ENCODE results near the gene WDR33. TPM values are rescaled to one million over a fixed set of nuclear protein-coding genes. Genes with fewer than 3 reads are reported as not detected.

The WDR33 gene
- total RNA-seq, 2 donors from 2014 or later, result 34.9 to 55.6 TPM

DNA sequence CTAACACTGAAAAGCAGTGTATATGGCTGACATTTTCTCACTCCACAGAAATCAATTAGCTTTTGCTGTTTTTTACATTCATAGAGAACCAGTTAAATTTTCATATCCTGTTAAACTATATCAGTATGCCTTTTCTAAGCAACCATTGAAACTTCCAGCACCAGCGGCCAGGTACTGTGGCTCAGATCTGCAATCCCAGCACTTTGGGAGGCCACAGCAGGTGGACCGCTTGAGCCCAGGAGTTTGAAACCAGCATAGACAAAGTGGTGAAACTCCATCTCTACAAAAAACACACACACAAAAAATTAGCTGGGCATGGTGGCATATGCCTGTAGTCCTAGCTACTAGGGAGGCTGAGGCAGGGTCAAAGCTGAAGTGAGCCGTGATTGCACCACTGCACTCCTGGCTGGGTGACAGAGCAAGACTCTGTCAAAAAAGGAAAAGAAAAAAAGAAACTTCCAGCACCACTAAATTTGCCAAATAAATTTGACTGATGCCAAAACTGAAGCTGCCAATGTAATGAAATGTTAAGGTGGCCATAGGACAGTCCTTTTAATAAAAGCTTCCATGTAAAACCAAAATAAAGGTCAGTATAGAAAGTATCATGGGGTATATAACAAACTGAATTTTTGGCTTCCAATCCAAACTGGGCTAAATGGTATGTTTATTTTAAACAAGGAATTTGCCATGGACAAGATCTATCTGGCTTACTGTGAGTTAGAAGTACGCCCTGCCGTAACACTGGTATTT is 106.2 kb downstream of the WDR33 start:
- no peak for ATAC-seq (ENCODE audit: insufficient number of reproducible peaks, low FRiP score, low read depth)
- TF ChIP-seq, protein P1, sequence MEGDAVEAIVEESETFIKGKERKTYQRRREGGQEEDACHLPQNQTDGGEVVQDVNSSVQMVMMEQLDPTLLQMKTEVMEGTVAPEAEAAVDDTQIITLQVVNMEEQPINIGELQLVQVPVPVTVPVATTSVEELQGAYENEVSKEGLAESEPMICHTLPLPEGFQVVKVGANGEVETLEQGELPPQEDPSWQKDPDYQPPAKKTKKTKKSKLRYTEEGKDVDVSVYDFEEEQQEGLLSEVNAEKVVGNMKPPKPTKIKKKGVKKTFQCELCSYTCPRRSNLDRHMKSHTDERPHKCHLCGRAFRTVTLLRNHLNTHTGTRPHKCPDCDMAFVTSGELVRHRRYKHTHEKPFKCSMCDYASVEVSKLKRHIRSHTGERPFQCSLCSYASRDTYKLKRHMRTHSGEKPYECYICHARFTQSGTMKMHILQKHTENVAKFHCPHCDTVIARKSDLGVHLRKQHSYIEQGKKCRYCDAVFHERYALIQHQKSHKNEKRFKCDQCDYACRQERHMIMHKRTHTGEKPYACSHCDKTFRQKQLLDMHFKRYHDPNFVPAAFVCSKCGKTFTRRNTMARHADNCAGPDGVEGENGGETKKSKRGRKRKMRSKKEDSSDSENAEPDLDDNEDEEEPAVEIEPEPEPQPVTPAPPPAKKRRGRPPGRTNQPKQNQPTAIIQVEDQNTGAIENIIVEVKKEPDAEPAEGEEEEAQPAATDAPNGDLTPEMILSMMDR (IDR thresholded peaks at IDR 0.05), result no peak
- Histone ChIP-seq H3K4me1 (ENCODE audit: control insufficient read depth in 1 of 2, low read depth in 2 of 2) (peaks cover 25 to 50% of the 10 kb centered on the region in 2 donors), H3K9me3 (no peaks in the 10 kb centered on the region), H3K27ac (no peak overlapping the region), H3K27me3 (replicated peaks; ENCODE audit: insufficient read depth) (no peaks in the 10 kb centered on the region), H3K36me3 (peaks cover 10% of the 10 kb centered on the region), H3K4me3 (no peak overlapping the region)
- no peak for DNase-seq (ENCODE audit: low spot score)

DNA sequence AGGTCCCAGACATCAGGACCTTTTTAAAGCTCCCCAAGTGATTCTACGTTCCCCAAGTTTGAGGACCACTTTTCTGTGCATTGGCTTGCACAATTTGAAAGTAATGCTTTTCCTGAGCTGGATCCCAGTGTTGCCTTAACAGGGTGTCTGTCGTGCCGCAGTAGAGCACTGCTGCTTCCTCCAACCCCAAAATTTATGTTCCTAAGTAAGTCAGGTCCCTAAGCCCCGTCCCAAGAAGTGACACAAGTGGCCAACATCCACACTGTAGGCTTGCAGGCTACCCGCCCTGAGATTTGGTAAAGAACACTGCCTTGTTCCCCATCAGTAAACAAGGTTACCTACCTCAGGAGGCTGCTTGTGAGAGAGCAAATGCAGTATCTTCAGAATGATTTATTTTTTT is 107.7 kb downstream of the WDR33 start:
- Histone ChIP-seq H3K36me3 (peaks cover 3% of the 10 kb centered on the region), H3K27ac (no peak overlapping the region), H3K27me3 (replicated peaks; ENCODE audit: insufficient read depth) (no peaks in the 10 kb centered on the region), H3K9me3 (no peaks in the 10 kb centered on the region), H3K4me1 (ENCODE audit: control insufficient read depth in 1 of 2, low read depth in 2 of 2) (peaks cover 25 to 50% of the 10 kb centered on the region in 2 donors), H3K4me3 (no peak overlapping the region)
- ATAC-seq (ENCODE audit: insufficient number of reproducible peaks, low FRiP score, low read depth) (no peak), DNase-seq (ENCODE audit: low spot score) (no peak)
- TF ChIP-seq, protein P1 (IDR thresholded peaks at IDR 0.05), result no peak

DNA sequence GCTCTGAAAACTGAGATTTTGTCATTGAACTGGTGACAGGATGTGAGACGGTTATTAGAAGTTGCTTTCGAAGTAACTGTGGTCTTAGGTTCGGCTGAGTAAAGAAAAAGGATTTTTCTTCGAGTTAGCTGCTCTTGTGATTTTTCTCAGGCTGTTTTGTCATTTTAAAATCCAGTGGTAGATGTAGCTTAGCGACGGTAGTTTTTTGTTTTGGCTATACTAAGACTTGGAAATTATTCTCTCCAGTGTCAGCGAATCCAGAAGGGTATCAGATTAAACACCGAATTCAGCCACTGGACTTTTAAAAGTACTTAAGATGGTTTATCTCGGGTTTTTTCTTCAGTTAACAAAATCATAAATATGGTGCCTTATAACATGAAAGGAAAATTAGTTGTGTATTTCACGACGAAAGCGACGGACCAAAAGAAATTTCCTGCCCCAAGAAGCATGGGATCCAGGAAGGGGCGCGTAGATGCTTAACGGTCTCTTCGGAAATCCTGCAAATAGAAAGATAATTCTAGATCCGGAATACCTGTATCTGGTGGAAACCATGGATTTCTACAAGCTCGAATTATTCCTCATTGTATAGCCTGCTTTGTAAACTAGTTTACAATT is 108.5 kb downstream of the WDR33 start:
- DNase-seq (ENCODE audit: low spot score) (no peak), ATAC-seq (ENCODE audit: insufficient number of reproducible peaks, low FRiP score, low read depth) (peak; percentile 15)
- peaks cover 25 to 50% of the 10 kb centered on the region in 2 donors for H3K4me1 ChIP-seq (ENCODE audit: control insufficient read depth in 1 of 2, low read depth in 2 of 2)
- TF ChIP-seq, protein P1 (IDR thresholded peaks at IDR 0.05), result no peak
- no peaks in the 10 kb centered on the region for H3K9me3 ChIP-seq
- no peaks in the 10 kb centered on the region for H3K27me3 ChIP-seq (replicated peaks; ENCODE audit: insufficient read depth)
- H3K4me3 ChIP-seq, result peak overlapping the region; percentile 84
- peak overlapping the region; percentile 85 to 96 for H3K27ac ChIP-seq
- H3K36me3 ChIP-seq, result peaks cover 3% of the 10 kb centered on the region

DNA sequence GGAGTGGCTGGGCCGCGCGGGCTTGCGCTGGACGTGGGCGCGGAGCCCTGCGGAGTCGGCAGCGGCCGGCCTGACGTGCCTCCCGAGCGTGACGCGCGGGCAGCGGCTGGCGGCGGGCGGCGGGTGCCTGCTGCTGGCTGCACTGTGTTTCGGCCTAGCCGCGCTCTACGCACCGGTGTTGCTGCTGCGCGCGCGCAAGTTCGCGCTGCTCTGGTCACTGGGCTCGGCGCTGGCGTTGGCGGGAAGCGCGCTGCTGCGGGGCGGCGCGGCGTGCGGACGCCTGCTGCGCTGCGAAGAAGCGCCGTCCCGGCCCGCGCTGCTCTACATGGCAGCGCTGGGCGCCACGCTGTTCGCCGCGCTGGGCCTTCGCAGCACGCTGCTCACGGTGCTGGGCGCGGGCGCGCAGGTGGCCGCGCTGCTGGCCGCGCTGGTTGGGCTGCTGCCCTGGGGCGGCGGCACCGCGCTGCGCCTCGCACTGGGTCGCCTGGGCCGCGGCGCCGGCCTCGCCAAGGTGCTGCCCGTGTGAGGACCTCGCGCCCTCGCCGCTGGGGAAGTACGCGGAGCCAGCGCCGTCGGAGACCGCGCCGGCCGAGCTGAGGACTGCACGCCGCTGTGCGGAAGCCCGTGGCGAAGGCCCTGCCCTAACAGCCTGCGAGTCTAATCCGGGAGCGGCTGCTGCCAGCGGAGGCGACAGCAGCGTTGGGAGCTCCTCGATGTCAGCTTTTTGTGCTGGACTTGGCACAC is 109.1 kb downstream of the WDR33 start:
- Histone ChIP-seq H3K4me3 (peak overlapping the region; percentile 84), H3K9me3 (no peaks in the 10 kb centered on the region), H3K27me3 (replicated peaks; ENCODE audit: insufficient read depth) (no peaks in the 10 kb centered on the region), H3K4me1 (ENCODE audit: control insufficient read depth in 1 of 2, low read depth in 2 of 2) (peaks cover 25 to 50% of the 10 kb centered on the region in 2 donors), H3K36me3 (no peaks in the 10 kb centered on the region), H3K27ac (peak overlapping the region; percentile 85 to 96)
- TF ChIP-seq, protein P1 (IDR thresholded peaks at IDR 0.05), result peak; percentile 49
- DNase-seq (ENCODE audit: low spot score) (no peak), ATAC-seq (ENCODE audit: insufficient number of reproducible peaks, low FRiP score, low read depth) (peak; percentile 42)

- ATAC-seq (ENCODE audit: insufficient number of reproducible peaks, low FRiP score, low read depth), result peak; percentile 74
Measured at GRCh38 chr2:127701193-127701650, 109.7 kb downstream of the WDR33 start, which contains the start of gene SFT2D3. SFT2D3 (plus strand) TSS chr2:127701497; CDS start chr2:127701529, 32 bp downstream.

More at GRCh38 chr2:127701193-127701650, 109.7 kb downstream of the WDR33 start, which contains the start of gene SFT2D3:
- H3K27ac ChIP-seq, result peak within 1 kb of the TSS; percentile 85 to 96
- peak within 1 kb of the TSS; percentile 84 for H3K4me3 ChIP-seq
- no peaks in the 10 kb centered on the region for H3K36me3 ChIP-seq
- H3K4me1 ChIP-seq (ENCODE audit: control insufficient read depth in 1 of 2, low read depth in 2 of 2), result peaks cover 25 to 51% of the 10 kb centered on the region in 2 donors
- DNase-seq (ENCODE audit: low spot score), result peak; percentile 54
- H3K9me3 ChIP-seq, result no peaks in the 10 kb centered on the region
- no peaks in the 10 kb centered on the region for H3K27me3 ChIP-seq (replicated peaks; ENCODE audit: insufficient read depth)
- TF ChIP-seq, protein P1 (IDR thresholded peaks at IDR 0.05), result no peak
